LNCaP clone FGC (cell line): ENCODE results near the gene CFAP251.
"Not testable (repeated sequence)": the region's sequence is repeated elsewhere in the genome, so short reads cannot be mapped to it uniquely, and the experiment has no call there.

ENCODE experiments used
- DNase-seq: peaks from one replicate; pipeline ENCODE4 v3.0.0-alpha.2; 2011; ENCODE audit warnings: low read depth
- H3K4me3 ChIP-seq: 2 replicates; pipeline ENCODE4 v1.5.1; 2011; ENCODE audit warnings: mild to moderate bottlenecking, low read depth, low read length, control low read depth
- TF ChIP-seq, protein P1 (sequence below): IDR thresholded peaks from 2 replicates; pipeline ENCODE4 v1.5.1; 2012; ENCODE audit warnings: mild to moderate bottlenecking; ENCODE audit not compliant: control insufficient read depth, insufficient read depth; ENCODE audit errors: extremely low read depth

The CFAP251 gene, protein sequence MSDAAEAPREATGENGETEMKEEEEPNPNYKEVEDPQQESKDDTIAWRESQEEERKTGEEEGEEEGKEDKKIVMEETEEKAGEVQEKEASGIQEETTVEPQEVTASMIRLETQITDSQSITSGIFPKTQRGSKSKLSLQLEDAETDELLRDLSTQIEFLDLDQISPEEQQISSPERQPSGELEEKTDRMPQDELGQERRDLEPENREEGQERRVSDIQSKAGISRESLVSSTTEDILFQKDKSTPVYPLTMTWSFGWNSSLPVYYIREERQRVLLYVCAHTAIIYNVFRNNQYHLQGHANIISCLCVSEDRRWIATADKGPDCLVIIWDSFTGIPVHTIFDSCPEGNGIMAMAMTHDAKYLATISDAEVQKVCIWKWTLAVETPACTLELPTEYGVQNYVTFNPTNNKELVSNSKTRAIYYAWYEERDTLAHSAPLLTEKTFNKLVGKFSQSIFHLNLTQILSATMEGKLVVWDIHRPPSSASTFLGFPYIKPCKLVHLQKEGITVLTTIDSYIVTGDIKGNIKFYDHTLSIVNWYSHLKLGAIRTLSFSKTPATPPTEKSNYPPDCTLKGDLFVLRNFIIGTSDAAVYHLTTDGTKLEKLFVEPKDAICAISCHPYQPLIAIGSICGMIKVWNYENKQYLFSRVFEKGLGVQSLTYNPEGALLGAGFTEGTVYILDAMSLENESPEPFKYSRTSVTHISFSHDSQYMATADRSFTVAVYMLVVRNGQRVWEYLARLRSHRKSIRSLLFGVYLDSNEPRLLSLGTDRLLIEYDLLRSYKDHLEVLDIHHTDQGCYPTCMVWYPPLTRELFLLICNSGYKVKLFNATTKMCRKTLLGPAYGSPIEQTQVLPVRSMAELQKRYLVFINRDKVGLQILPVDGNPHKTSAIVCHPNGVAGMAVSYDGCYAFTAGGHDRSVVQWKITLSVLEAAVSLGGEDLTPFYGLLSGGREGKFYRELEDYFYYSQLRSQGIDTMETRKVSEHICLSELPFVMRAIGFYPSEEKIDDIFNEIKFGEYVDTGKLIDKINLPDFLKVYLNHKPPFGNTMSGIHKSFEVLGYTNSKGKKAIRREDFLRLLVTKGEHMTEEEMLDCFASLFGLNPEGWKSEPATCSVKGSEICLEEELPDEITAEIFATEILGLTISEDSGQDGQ

DNA sequence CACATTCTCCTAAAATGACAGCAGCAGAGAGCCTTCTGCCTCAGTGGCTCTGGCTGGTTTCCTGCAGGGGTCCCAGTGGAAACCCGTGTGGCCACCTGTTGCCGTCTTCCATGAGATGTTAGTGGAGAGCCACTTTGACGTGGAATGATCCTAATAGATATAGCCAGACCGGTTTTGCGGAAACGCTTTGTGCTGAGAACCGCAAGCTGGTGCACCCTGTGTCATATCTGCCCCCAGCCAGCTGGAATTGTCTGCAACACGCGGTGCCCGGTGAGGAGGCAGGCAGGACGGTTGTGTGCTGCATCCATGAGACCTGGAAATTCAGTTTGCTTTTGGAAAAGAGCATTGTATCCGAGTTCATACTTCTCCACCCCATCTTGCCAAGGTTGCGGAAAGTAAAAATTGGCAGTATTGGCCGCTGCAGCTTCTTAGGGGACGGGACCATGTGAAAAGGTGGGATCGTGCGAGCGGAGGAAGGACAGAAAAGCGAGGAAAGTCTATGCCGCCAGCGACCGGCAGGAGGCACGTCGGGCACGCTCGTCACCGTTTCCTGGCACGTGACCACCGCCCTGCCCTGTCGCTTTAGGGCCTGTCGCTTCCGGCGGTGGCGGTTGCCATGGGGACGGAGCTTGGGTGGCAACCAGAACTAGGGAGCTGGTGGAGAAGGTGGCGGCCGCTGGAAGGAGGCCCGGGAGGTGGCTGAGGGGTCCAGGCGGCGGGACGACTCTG, at the start of gene CFAP251:
TSS of gene CFAP251 (plus strand) at position 643 of the 729 bp plus-strand sequence. CDS start 2,714 bp downstream, outside the sequence.
- TF ChIP-seq, protein P1, sequence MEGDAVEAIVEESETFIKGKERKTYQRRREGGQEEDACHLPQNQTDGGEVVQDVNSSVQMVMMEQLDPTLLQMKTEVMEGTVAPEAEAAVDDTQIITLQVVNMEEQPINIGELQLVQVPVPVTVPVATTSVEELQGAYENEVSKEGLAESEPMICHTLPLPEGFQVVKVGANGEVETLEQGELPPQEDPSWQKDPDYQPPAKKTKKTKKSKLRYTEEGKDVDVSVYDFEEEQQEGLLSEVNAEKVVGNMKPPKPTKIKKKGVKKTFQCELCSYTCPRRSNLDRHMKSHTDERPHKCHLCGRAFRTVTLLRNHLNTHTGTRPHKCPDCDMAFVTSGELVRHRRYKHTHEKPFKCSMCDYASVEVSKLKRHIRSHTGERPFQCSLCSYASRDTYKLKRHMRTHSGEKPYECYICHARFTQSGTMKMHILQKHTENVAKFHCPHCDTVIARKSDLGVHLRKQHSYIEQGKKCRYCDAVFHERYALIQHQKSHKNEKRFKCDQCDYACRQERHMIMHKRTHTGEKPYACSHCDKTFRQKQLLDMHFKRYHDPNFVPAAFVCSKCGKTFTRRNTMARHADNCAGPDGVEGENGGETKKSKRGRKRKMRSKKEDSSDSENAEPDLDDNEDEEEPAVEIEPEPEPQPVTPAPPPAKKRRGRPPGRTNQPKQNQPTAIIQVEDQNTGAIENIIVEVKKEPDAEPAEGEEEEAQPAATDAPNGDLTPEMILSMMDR, result peak; percentile 37

DNA sequence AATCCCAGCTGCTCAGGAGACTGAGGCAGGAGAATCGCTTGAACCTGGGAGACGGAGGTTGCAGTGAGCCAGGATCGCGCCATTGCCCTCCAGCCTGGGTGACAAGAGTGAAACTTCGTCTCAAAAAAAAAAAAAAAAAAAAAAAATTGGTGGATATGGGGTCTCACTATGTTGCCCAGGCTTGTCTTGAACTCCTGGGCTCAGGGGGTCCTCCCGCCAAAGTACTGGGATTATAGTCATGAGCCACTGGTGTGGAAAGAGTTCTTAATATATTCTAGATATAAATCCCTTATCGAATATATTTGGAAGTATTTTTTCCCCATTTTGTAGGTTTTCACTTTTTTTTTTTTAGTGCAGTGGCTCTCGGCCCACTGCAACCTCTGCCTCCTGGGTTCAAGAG, 49.2 kb upstream of the CFAP251 start:
- H3K4me3 ChIP-seq, result not testable (repeated sequence)

More for the DNA sequence above, at the start of gene CFAP251:
- peak; percentile 83 for DNase-seq
- peak within 1 kb of the TSS; percentile 61 for H3K4me3 ChIP-seq

DNA sequence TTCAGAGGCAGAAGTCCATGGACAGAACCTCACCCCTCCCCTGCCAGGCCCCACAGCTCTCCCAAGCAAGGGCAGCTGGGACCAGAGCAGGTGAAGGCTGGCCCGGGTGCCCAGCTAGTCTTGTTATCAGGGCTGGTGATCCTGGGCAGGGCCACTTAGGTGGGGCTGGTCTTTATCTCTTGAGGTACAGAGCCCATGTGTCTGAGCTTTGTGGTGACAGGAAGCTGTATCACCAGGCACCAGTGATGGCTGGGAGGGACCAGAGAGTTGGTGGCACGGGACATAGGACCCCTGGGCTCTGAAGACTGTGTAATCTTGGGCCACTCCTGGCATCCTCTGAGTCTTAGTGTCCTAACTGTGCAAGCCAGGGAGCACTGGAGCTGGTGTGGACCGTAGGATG, 46.9 kb upstream of the CFAP251 start:
- TF ChIP-seq, protein P1, result no peak
- DNase-seq, result no peak
- no peak overlapping the region for H3K4me3 ChIP-seq

More for the DNA sequence above, 49.2 kb upstream of the CFAP251 start:
- DNase-seq, result not testable (repeated sequence)

DNA sequence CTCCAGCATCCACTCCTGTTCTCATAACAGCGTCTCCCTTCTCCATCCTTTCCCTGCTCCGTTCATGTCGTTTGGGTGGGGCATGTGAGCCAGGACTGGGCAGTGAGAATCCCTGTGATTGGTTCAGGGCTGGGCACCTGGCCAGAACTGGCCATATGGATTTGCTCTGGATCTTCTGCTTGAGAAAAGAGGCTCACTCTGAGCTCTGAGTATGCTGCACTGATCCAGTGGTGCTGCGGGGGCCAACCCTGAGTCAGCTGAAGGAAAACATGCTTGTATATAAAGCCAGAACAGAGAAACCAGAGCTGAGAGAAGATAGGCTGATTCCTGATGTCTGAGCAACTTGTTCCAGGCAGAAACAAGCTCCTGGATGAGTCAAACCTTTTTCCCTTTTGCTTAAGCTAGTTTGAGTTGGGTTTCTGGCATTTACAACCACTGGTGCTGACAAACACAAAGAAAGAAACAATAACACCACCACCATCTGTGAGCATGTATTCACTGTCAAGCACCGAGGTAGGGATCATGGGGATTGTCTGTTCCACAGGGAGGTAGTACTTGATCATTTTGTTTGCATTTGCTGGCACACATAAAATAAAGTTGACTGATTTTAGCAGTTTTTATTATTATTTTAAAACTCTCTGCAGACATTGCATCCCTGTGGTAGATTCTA, 45.7 kb upstream of the CFAP251 start:
- DNase-seq, result no peak
- no peak overlapping the region for H3K4me3 ChIP-seq
- TF ChIP-seq, protein P1, result no peak

DNA sequence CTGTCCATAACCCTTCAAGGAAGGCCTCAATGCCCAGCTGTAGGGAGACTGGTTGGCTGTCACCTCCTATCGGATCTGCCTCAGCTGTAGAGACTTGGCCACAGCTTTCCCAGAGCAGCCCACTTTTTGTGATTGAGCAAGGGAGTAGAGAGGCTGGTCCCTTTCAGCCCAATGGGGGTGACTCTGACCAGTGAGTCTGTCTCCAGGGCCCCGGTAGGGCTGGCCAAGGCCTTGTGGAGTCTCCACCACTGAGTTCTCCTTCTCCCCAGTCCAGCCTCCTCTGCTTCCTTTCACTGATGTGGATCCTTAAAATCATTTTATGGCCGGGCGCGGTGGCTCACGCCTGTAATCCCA, 45.2 kb upstream of the CFAP251 start:
- TF ChIP-seq, protein P1, result no peak
- DNase-seq, result no peak
- no peak overlapping the region for H3K4me3 ChIP-seq

DNA sequence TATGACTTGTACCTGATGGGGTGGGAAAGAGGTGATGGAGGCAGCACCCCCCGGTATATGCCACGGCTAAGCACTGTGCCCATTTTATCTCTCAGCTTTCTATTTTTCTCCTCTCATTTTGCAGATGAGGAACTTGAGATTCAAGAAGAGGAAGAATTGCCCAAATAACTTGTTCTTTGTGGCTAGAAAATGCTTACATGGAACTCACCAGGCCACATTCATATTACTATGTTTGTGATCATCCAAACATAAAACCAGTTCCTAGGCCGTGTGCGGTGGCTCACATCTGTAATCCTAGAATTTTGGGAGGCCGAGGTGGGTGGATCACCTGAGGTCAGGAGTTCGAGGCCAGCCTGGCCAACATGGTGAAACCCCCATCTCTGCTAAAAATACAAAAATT, 44.3 kb upstream of the CFAP251 start:
- no peak for DNase-seq
- TF ChIP-seq, protein P1, result no peak
- no peak overlapping the region for H3K4me3 ChIP-seq
